Upper lobe of left lung (tissue), 4 donors: Measurements from ENCODE around the gene FBXL19.

Experiments
- CTCF ChIP-seq, 6 experiments: fragments of 450-650 bp in 4 of 6; fragments of 200-600 bp in 2 of 6; sonication (generic) in 2 of 6; IDR thresholded peaks; one replicate each; pipeline ENCODE4 v1.5.1; 2016 to 2019; ENCODE audit warnings: antibody characterized with exemption in 6 of 6
- EP300 ChIP-seq, 4 donors: sonication (generic); formaldehyde crosslinking; IDR thresholded peaks; one replicate each; pipeline ENCODE4 v1.5.1; 2017; ENCODE audit warnings: antibody characterized with exemption in 4 of 4, control low read depth in 2 of 4

GRCh38 chr16:30950516-30951065 is 27.2 kb downstream of the FBXL19 start:
- no peak for TF ChIP-seq CTCF (IDR thresholded peaks at IDR 0.05)
- TF ChIP-seq EP300 (IDR thresholded peaks at IDR 0.05) = no peak
